Fibroblast of skin of abdomen (primary cell): ENCODE data around the gene DDX60.
A peak's percentile ranks its signal among the peaks of the same experiment; 100 is the strongest.
"Not testable (repeated sequence)": the region's sequence is repeated elsewhere in the genome, so short reads cannot be mapped to it uniquely, and the experiment has no call there.

Source experiments
- DNase-seq: peaks from one replicate; pipeline ENCODE4 v3.0.0-alpha.2; 2013

Gene DDX60

DNA sequence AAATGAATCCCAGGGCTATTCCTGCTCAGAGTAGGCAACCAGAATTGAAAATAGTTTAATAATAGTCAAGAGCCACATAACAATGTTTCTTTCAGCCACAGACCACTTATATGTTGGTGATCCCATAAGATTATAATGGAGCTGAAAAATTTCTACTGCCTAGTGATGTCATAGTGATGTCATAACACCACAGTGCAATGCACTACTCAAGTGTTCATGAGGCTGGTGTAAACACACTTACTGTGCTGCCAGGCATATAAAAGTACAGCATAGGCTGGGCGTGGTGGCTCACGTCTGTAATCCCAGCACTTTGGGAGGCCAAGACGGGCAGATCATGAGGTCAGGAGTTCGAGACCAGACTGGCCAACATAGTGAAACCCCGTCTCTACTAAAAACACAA, 15.1 kb downstream of the DDX60 start:
- DNase-seq: not testable (repeated sequence)

DNA sequence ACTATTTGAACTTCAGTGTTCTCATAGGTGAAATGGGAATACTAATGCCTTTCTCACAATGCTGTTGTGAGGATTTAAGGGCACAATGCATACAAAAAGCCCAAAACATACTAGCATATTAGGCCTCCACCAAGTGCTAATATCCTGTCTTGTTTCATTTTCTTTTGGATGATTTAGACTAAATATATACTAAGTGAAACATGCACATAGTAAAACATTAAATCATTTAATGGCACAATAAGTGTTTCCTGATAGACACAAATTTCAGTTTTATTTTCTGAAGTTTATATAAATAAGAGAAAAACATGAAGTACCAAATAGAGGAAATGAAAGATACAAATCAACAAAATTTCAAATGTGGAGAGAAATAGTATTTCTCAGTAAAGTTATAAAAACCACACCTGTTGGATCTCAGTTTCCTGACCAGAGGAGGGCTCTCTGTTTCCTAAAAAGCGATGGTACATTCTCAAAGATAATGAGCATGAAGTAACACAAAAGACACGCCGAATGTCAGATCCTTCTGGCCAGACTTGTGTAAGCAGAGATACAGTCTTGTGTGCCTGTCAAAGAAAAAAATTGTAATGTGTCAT, 25.1 kb downstream of the DDX60 start:
- DNase-seq: no peak

DNA sequence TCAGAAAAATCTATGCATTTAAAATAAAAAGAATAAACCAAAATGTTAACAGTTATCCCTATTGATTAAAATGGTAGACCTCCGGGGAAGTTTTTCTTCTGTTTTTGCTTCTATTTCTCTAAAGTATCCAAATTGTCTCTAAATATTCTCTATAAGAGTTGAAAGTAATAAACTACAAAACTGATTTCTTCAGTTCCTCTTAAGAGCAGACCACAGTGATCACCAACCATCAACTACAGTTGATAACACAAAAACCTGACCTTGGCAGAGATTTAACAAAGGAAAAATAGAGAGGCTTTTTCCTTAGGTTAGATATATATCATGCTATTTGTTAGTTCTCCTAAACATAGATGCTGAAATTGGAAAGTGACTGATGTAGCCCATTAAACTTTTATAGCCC, 27.3 kb downstream of the DDX60 start:
- DNase-seq: no peak

DNA sequence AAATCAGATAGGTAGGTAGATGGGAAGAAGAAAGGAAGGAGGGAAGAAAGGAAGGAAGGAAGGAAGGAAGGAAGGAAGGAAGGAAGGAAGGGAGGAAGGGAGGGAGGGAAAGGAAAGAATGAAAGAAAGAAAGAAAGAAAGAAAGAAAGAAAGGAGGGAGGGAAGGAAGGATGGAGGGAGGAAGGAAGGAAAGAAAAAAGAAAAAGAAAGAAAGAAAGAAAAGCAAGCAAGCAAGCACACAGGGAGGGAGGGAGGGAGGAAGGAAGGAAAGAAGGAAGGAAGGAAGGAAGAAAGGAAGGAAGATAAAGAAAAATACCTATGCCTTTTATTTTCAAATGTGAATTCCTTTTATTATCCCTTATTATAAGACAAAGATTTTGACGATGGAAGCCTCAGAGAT, 32.7 kb downstream of the DDX60 start:
- DNase-seq: not testable (repeated sequence)

DNA sequence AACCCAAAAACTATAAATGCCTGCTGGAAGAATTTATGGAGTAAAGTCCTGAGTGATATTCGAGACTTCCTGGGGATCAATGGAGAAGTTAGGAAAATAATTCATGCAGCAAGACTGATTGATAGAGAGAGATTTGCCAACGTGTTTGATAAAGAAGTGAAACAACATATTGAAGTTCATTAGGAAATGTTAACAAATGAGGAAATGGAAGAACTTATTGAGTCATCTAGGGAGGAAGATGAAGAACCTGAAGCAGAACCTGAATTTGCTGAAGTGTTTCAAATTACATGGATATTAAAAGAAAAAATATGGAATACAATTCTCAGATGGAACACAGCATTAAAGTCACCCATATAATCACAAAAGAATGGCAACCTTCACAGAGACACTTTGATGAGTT, 39.0 kb downstream of the DDX60 start:
- DNase-seq: no peak

DNA sequence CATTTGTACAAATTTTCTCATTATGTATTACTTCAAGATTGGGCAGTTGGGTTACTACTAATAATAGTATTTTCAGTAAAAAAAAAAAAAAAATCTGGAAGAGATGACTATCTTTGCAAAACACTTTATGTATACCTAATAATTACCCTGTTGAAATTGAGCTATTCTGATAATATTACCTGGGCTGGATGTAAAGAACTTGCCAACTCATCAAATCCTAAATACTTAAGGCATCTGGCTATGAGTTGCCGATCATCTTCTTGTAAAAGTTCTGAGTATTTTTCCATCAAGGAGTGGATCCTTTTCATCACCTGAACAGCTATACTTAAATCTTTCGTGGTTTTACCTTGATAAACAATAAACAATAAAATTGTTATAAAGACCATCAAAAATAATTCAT, 42.7 kb downstream of the DDX60 start:
- DNase-seq: no peak

DNA sequence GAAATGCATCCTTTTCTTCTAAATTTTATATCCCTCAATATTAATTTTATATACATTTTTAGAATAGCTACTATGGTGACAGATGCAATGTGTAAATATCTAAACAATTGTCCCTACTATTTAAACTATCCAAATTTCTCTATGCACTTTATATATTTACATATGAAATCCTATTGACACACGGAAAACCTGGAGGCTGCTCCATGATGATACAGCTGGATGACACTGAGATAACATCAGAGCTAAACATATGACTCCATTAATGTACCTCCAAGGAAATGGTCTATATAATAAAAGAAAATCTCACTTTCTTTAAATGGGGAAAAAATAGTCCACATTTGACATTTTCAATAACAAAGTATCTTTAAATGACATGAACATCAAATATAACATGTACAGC, 43.7 kb downstream of the DDX60 start:
- DNase-seq: no peak

DNA sequence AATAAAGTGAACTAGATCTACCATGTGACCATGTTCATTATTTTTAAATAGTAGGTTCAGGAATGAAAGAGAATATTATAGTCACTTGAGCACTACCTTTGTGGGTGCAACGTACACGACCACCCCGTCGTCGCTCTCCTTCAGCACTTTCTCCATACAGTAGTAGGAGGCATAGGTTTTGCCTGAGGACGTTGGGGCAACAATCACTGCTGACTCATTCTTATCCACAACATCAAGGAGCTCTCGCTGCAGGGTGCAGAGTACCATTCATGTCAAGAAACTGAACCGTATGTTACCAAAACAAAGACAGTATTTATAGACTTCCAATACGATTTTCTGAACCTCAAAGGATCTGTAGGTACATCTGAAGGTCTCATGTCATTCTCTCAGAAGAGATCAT, 44.7 kb downstream of the DDX60 start:
- no peak for DNase-seq

DNA sequence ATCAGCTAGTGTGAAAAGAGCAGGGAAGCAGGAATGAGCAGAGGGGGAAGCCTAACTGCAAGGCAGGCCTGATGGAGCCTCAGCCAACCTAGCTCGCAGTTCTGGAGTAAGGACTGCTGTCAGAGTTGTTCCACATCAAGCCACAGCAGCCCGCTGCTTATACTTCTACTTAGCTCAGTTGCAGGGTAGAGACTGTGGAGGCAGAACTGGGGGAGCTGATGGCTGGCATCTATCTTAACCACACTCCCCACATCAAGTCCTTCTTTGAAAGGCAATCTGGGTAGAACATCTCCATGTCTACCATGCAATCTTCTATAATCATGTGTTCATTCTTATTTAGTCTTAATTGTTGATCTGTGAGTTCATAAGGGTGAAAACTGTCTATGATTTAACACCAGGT, 46.1 kb downstream of the DDX60 start:
- no peak for DNase-seq

DNA sequence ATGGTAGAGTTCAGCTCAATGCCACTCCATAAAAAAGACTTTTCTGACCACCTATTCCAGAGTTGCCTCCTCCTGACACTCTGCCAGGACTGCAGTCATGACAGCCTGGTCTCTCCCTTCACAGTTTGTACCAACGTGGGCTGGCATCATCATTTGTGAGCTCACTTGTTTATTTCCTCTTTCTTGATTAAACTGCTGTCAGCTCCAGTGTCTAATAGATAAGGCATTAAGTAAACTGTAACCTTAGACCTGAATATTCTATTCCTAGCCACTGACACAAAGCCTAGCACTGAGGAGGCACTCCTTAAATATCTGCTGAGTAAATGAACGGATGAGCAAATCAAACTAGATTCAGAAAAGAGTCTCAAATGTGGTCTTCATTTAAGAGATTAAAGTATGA, 48.7 kb downstream of the DDX60 start:
- DNase-seq: no peak

DNA sequence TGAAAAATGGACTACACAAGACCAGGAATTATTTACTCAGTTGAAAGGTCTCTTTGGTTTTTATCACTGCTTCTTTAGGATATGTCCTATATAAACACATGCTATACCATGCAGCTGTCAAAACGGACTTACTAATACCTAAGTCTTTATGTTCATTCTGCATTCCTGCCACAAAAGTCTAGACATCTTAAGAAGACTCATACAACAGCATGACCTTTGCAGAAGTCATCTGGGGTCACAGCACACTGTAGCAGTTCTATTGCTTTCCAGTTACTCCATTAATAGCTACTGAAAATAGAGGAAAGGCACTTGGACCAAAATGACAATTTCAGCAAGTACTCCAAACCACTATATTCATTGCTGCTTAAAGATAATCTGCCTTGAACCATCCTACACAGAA, 53.2 kb downstream of the DDX60 start:
- peak; percentile 3 for DNase-seq

DNA sequence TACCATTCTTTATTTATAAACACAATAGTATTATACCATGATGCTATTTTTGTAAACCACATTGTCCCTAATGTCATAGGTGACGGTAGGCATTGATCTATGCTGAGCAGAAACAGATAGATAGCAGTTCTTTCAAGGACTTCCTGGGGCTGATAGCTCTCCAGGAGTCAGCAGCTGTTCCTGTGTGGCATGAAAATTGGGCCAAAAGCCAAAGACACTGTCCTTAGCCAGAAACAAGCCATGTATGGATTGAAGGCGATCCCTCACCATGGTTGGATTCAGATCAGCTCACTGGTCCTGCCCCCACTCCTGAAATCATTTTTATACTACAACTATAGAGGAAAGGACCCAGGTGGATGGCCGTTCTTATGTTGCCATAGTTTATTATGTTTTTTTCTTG, 53.6 kb downstream of the DDX60 start:
- DNase-seq: no peak

DNA sequence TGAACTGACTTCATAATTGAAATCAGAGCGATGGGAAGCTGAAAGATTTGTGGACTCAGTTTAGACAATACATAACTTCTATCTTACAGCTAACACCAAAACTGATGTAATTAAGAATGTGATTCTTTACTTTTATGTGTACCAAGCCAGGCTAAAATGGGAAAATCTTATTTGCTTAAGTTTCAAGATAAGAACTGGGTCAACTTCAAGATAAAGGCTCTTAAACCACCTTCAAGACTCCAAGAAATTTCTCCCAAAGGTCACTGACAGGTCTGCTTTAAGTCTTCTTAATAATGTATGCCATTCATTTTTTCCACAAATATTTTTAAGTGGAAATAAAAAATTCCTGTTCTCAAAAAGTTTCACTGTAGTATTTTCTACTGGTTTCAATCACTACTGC, 55.5 kb downstream of the DDX60 start:
- DNase-seq: no peak

DNA sequence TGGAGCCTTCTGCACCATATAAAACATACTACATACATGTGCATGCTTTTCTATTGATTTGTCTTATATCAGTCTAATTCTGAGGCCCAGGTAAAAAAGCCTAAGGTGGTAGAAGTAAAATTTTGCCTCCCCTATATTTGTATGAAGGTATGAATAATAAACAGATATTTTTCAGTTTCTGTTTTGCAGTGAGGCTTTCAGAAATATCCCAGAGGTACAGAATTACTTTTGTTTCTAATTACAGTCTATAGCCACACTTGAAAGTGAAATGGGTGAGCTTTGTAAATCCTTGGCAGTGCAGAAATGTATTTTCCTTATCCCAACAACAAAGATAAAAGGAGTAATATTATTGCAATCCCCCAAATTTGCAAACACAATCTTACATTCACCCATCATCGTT, 59.5 kb downstream of the DDX60 start:
- DNase-seq: no peak

DNA sequence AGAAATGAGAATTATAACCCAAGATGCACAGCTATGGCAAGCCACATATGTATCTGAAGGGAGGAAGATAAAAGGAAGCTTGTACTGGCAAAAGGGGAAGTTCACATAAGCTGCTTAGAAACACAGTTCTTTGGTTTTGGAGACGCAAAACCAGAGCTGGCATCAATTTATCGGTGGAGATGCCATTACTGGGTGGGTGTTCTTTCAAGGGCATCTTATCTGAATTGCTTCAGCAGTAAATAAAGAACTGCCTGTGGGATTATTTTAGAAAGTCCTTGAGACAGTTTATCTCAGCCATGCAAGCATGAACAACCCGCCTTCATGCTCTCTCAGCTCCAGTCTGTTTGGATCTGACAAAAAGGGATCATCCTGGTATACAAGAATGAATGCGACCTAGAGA, 60.8 kb downstream of the DDX60 start:
- no peak for DNase-seq

DNA sequence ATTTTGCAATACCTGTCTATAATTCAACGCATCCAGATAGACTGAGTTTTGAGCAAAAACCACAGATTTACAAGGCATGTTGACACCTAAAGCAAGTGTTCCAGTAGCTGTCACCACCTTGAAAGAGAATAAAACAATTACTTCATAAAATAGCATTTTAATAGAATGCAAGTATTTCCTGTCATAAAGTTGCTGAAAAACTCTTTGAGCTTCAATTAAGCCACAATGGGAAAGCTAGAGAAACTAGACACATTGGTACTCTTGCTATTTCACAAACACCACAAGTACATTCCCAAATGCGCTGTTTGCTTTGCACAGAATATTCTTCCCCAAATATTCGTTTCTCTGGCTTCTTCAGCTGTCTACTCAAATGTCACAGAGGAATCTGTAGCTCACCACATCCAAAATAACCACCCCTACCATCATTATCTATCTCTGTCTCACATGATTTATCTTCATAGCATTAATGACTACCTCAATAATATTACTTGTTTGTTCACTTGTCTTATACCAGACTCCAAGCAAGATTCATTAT, 70.3 kb downstream of the DDX60 start:
- DNase-seq: peak; percentile 35

DNA sequence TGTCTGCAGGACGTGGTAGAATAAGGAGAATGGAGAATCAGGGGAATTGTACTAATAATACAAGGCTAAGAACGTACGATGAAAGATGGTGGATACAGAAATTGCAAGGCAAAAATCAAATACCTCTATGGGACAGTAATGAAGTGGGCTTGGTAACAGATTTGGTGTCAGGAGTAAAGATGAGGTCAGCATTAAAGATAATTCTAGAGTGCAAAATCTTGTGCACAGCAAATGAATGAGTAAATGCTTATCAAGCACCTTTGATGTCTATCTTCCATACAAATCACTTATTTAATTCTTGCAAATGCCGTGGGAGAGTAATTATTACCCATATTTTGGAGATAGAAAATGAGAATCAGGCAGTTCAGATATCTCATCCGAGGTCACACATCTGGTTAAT, 70.9 kb downstream of the DDX60 start:
- no peak for DNase-seq

DNA sequence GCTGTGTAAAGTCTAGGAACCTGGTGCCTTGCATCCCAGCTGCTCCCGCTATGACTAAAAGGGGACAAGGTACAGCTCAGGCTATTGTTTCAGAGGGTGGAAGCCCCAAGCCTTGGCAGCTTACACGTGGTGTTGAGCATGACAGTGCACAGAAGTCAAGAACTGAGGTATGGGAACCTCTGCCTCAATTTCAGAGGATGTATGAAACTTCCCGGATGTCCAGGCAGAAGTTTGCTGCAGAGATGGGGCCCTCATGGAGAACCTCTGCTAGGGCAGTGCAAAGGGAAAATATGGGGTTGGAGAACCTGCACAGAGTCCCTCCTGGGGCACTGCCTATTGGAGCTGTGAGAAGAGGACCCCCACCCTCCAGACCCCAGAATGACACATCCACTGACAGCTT, 76.6 kb downstream of the DDX60 start:
- DNase-seq: no peak

DNA sequence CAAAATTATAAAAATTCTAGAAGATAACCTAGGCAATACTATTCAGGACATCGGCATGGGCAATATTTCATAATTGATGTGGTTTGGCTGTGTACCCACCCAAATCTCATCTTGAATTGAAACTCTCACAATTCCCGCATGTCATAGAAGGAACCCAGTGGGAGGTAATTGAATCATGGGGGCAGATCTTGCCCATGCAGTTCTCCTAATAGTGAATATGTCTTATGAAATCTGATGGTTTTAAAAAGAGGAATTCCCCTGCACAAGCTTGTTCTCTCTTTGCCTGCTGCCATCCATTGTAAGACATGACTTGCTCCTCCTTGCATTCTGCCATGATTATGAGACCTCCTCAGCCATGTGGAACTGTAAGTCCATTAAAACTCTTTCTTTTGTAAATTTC, 77.7 kb downstream of the DDX60 start:
- DNase-seq: no peak

DNA sequence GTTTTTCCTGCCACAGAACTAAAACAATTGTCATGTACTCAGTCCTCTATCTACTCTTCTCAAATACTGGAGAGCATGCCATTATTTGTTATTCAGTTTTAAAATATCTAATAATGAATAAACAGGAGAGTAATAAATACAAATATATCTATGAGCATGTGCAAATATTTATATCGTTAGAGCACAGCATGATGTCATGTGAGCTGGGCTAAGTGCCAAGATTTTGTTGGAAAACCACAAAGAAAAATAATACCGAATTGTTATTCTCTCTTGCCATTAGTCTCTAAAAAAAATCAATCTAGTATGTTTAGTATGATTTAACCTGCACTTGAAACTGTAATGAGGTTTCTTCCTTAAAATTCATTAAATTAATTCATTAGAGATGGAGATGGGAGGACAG, 97.3 kb downstream of the DDX60 start:
- peak; percentile 70 for DNase-seq

DNA sequence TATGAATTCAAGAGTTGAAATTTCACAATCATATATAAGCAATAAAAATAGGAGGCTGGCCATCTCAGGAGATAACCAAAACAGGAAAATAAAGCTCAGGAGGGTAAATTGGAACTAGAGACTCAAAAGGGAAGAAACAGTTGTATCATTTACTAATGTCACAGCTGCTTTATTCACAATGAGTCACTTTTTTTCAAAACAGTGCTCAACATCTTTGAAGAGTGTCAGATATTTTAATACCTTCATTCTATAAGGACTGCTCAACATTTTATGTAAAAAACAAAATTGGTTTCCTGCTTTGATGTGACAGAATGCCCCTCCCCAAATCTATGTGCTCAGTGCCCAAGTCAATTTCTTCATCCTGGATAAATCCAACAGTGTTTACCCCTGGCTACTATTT, 97.7 kb downstream of the DDX60 start:
- no peak for DNase-seq

DNA sequence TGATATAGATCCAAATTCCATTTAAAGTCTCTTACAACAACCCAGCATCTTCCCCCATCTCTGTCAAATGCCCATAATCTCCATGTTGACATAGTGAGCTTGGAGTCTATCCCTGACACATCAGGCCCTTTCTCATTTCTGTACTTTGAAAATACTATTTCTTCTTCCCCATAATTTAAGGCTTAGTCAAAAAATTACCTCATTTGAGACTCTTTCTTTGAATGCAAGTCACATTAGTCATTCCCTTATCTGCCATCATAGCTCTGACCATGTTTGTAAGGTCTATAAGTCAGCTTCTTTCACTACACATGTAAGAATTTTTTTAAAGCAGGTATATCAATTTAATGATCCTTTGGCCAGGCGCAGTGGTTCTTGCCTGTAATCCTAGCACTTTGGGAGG, 99.9 kb downstream of the DDX60 start:
- DNase-seq: peak; percentile 68

DNA sequence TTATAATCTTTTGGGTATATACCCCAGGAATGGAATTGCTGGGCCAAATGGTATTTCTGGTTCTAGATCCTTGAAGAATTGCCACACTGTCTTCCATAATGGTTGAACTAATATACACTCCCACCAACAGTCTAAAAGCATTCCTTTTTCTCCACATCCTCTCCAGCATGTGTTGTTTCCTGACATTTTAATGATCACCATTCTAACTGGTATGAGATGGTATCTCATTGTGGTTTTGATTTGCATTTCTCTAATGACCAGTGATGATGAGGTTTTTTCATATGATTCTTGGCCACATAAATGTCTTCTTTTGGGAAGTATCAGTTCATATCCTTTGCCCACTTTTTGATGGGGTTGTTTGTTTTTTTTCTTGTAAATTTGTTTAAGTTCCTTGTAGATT, 105.0 kb downstream of the DDX60 start:
- DNase-seq: peak; percentile 10

DNA sequence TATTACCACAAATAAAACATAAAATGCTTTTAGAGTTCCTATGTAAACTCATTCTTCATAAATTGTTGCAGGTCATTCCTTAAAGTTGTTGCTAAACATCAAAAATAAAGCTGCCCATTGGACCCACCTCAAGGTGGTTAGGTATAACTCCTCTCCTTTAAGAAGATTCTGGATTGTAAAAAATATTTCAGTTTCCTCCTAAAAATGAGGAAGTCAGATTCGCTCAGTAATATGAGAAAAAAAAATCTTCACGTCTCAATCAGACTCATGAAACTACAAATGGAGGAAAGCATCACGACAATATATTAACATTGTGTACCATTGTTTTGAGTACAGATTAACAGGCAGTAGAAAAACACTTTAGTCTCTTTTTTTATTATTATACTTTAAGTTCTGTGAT, 105.9 kb downstream of the DDX60 start:
- DNase-seq: no peak

DNA sequence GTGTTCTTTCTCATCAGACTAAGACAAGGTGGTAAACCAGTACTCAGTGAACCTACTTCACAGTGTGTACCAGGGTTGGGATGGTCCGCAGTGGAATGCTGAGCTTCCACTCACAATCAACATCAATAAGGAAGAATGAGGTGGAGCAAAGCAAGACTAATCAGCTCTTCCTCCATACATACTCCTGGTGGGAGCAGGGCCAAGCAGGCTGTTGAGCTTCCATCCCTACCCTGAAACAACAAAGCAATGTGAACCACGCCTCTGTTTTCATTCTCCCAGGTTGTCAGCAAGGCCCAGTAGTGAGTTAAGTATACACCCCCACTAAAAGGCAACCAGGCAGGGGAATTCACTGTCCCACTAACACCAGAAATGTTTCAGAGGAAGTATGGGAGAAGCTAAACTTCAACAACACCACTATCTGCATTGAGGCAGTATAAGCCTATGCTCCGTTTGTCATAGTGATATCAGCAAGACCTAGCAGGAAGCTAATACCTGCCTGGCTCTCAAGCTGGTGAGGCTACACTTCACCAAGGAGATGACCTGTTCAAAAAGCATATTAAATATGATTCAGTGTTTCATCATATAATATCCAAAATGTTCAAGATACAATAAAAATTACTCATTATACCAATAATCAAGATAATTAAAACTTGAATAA, 109.5 kb downstream of the DDX60 start:
- no peak for DNase-seq
